OCI-LY3 (cell line): ENCODE results near the gene RPS21.

Experiments used
- EZH2phosphoT487 ChIP-seq: fragments of 200-600 bp; shearing (Covaris generic); IDR thresholded peaks from 2 replicates; pipeline ENCODE4 v1.6.1; 2018; ENCODE audit warnings: antibody characterized with exemption, mixed run types, low read depth
- TF ChIP-seq, protein P1 (sequence below): fragments of 200-600, 300-600 bp; sonication (generic); IDR thresholded peaks from 2 replicates; pipeline ENCODE4 v1.5.1; 2014; ENCODE audit warnings: antibody characterized with exemption, low read length, low read depth

DNA sequence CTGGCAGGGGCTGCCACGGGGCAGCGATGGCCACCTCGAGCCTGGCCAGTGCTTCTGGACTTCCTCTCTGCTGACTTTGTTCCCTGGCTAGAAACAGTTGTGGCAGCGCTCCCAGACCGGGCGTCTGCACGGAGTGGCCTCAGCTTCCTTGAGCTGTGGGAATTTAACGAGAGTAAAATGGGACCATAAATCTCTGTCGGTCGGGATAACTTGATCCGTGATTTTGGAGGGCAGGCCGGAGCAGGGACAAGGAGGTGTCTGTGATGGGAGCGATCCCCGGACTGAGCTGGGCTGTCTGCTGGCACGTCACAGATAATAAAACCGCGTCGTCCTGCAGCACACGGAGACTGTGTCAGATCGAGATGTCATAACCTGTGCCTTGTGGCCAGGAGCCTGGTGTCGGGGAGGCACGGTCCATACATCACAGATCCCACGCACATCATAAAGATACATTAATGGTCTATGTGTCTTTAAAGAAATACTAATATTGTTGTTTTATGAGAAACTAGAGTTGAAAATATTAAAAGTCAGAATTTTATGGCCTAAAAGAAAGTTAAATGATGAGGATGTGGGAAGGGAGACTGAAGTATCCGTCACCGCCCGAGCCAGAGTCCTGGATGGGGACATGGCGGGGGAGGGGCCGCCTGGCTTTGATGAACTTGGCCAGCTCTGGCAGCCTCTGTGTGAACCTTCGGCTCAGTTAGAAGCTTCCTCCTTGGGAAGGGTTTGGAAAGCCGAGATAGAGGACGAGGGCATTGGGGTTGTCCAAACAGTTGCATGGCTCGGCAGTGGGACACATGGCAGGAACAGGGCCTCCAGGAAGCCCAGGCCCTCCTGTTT, 47.0 kb downstream of the RPS21 start:
- TF ChIP-seq, protein P1, sequence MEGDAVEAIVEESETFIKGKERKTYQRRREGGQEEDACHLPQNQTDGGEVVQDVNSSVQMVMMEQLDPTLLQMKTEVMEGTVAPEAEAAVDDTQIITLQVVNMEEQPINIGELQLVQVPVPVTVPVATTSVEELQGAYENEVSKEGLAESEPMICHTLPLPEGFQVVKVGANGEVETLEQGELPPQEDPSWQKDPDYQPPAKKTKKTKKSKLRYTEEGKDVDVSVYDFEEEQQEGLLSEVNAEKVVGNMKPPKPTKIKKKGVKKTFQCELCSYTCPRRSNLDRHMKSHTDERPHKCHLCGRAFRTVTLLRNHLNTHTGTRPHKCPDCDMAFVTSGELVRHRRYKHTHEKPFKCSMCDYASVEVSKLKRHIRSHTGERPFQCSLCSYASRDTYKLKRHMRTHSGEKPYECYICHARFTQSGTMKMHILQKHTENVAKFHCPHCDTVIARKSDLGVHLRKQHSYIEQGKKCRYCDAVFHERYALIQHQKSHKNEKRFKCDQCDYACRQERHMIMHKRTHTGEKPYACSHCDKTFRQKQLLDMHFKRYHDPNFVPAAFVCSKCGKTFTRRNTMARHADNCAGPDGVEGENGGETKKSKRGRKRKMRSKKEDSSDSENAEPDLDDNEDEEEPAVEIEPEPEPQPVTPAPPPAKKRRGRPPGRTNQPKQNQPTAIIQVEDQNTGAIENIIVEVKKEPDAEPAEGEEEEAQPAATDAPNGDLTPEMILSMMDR = no peak
- TF ChIP-seq EZH2phosphoT487 = no peak
